ENCODE measurements around the gene MARCHF4.

DNA sequence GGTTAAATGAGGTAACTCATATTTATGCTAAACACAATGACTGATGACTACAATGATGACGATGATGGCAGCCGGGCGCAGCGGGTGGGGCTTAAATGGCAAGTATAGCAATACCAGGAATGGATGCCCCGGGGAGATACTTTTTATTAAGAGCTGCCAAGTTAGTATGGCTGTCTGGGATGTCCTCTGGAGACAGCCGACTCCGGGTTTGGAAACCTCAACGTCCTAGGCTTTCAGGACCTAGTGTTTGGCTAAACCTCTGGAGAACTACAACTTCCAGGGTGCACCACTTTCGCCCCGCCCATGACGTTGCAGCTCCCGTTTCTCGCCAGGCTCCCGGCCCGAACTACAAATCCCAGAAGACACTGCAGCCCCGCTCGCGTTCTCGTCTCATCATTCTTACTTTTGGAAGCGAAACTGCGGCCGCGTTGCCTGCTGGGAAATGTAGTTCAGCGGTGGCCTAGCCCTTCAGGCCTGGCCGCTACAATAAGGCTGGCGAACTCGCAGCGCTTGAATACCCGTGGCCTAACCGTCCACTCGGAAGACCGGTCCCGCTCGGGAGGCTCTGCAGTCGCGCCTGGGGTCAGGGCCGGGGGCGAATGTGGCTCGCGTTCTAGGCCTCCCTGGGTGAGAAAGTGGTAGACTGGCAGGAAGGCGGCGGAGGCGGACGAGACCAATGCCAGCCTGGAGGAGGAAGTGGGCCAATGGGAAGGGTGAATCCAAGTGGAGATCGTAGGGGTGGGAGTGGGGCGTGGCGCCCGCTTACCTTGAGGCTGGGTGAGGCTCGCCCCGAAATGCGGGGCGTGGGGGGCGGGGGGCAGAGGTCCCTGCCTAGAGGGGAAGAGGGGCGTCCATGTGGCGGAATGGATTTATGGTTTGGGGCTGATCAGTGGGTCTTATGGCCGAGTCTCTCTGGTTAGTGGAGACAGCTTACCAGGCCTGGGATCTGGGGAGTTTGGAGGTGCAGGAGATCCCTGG lies 40.0 kb upstream of the MARCHF4 start, which contains the start of gene SMARCAL1:
- TF ChIP-seq EZH2 (IDR thresholded peaks at IDR 0.05; ENCODE audit: low read length, unreplicated experiment) (no peak), CTCF (conservative IDR thresholded peaks at IDR 0.05; ENCODE audit: low read depth, low read length) (no peak), EZH2phosphoT487 (IDR thresholded peaks at IDR 0.05; ENCODE audit: borderline replicate concordance, low read length) (no peak)

Measured in PC-3 (cell line).